ENCODE data around the gene PHLDB1.

GRCh38 chr11:118610773-118611432 lies 3.5 kb downstream of the PHLDB1 start:
- TF ChIP-seq POLR2A (IDR thresholded peaks at IDR 0.05; ENCODE audit: low read depth, low read length), result no peak
- TF ChIP-seq POLR2AphosphoS5 (IDR thresholded peaks at IDR 0.05; ENCODE audit: low read depth, low read length), result no peak

Data from GM12891 (cell line).